Fibroblast of skin of left quadriceps (primary cell): ENCODE data around the gene FCHSD1.

ENCODE experiments used
- DNase-seq, 2 experiments: peaks; one replicate each; pipeline ENCODE4 v3.0.0-alpha.2; 2013; ENCODE audit warnings: low read depth in 2 of 2

The FCHSD1 gene

DNA sequence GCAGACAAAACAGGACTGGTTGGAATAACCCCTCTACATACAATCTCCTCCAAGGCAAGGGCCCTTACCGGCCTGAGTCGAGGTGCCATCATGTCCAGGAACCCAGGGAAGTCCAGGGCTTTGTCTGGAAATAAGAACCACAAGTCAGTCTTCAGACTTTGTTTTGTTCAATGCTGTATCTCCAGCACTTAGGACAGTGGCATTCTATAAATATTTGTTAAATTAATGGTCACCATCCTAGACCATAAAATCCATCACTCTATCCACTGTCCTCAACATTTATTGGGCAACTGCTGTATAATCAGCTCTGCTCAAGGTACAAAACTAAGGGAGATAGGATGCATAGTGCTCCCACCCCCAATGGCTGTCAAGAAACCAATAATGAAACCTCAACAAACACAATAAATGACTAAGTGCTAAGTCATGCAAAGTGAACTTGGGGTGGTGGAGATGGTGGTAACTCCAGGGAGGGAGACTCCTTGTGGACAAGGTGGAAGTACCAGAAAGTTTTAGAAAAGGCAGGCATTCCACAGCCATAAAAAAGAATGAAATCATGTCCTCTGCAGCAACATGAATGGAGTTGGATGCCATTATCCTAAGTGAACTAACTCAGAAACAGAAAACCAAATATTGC lies 9.5 kb downstream of the FCHSD1 start:
- peak; percentile 40 to 44 for DNase-seq

DNA sequence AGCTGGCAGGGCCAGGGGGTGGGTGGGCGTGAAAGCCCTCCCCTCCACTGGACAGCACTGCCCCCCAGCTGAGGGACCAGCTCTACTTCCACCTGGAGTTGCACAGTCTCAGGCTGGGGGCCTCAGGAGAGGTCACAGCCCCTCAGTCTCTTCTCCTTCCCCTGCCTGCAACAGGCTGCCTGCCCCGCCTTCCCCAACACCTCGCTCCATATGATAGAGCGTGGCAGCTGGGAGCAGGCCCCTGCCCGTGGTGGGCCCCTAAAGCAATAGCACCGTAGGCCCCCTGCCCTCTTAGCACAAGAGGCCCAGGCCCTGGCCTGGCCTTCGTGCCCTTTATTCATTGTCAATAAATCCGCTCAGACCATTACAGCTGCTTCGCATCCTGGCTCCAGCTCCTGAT lies 10.5 kb downstream of the FCHSD1 start:
- no peak for DNase-seq

DNA sequence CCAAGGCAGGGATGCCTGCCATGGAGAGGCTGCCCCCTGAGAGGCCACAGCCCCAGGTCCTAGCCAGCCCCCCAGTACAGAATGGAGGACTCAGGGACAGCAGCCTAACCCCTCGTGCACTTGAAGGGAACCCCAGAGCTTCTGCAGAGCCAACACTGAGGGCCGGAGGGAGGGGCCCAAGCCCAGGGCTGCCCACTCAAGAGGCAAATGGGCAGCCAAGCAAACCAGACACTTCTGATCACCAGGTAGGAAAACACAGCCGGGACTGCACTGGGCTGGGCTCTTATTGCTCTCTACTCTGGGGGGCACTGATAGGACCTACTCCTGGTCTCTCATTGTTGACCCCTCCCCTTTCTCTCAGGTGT lies 11.2 kb downstream of the FCHSD1 start:
- no peak for DNase-seq

DNA sequence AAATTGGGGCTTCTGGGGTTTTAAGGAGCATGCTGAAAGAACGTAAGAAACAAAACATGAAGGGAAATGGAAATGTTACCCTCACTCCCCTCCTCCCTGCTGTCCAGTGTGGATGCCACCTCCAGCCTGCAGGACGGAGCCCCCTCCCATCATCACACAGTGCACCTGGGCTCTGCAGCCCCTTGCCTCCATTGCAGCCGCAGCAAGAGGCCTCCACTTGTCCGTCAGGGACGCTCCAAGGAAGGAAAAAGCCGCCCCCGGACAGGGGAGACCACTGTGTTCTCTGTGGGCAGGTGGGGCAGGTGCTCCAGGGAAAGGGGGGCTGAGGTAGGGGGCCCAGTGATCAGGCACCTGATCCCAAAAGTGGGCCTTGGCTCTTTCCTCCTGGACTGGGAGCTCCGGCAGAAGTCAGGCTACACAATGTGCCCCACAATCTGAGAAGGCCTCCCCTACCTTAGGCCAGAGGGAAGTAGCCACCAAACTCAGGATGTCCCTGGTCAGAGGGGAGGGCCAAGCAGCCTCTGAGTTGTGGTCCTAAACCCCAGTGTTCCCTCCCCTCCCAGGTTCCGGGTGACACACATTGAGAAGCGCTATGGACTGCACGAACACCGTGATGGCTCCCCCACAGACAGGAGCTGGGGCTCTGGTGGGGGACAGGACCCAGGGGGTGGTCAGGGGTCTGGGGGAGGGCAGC lies 11.7 kb downstream of the FCHSD1 start:
- DNase-seq, result no peak

DNA sequence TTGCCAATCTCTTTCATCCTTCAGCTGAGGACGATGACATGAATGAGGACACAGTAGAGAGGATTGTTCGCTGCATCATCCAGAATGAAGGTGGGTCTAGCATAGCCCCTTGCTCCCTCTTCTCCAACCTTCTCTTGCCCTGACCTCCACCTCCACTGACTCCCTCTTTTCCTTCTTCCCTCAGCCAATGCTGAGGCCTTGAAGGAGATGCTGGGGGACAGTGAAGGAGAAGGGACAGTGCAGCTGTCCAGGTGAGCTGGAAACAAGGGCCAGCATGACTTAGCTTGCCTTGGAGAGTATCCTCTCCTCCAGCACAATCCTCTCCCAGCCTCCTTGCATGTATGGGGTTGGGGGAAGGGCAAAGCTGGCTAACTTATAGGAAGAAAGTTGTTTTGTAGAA lies 12.4 kb downstream of the FCHSD1 start:
- no peak for DNase-seq

DNA sequence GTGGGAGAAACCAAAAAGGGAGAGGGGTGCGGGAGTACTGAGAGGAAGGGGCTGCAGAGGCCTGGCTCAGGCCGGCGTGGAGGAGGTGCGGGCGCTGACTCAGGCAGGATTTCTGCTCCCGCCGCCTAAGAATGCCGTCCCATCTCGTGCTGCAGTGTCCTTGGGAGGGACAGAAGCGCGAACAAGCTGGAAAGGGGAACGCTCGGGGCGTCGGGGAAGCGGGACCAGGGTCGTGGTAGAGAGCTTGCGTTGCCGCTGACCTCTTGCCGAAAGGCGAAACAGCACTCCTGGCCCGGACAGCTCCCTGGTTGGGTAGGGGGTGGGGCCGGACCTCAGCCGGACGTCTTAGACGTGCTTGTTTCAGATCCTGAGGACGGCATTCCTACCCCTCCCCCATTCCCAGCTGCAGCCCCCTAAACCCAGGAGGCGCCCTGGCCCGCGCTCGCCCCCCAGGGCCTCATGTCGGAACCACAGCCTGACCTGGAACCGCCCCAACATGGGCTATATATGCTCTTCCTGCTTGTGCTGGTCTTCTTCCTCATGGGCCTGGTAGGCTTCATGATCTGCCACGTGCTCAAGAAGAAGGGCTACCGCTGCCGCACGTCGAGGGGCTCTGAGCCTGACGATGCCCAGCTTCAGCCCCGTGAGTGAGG lies 13.3 kb downstream of the FCHSD1 start:
- no peak for DNase-seq

DNA sequence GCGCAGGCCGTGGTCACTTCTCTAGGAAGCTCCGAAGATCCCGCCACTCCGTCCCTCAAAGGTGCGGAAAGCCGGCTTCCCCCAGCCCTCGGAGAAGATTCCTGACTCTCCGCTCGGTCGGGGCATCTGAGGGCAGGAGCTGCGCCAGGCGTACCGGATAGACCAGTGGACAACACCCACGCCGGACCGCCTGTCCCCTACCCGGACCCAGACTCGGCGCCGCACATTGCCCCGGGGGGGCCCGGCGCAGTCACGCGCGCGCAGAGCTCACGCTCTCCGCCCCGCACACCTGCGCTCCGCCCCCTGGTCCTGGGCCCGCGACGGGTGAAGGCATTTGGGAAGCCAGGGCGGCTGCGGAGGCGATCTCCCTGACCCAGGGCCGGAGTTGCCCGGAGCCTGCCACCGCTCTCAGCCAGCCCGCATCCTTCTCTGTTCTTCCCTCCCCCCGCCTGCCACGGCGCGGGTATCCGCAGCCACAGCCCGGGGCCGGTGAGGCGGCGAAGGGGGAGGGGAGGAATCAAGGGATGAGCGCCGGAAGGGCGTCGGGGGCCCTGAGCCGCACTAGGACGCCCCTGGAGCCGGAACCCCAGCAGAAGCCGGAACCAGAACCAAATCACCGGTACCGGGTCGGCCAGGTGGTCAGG lies 14.0 kb downstream of the FCHSD1 start:
- no peak for DNase-seq

DNA sequence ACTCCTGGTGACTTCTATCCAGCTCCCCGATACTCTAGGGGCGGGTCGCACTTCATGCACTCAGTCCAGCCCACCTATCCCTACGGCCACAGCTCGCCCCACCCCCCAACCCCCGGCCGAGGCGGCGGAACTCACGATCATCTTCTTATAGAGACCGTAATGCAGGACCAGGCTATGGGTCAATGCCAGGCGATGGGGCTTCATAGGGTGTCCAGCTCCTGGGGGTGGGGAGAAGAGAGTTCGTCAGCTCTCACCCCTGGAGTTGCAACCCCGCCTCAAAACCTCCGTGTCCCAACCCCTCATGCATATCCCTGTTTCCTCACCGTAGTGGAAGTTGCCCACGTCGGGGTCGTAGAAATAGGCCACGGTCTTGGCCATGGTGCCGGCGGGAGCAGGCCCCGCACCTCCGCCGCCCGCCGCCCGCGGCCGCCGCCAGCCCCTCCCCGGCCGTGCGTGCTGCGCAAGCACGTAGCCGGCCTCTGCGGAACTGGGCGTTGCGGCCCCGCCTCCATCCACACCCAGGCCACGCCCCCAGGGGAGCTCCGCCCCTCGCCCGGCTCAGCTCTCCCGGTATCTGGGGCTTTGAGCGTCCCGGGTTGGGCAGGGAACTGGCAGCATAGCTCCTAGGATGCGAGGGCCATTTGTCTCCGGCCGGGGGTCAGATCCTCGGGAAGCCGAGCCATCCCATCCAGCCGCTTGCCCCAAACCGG lies 14.7 kb downstream of the FCHSD1 start, which contains the start of the genes HDAC3 and RELL2:
Gene HDAC3 (minus strand): TSS at position 437 of the 710 bp plus-strand sequence. CDS start 59 bp downstream, at position 378.
Gene RELL2 (plus strand): TSS at position 585 of the 710 bp plus-strand sequence. CDS start 1,229 bp downstream, outside the sequence.
- DNase-seq, result peak; percentile 70 to 71

DNA sequence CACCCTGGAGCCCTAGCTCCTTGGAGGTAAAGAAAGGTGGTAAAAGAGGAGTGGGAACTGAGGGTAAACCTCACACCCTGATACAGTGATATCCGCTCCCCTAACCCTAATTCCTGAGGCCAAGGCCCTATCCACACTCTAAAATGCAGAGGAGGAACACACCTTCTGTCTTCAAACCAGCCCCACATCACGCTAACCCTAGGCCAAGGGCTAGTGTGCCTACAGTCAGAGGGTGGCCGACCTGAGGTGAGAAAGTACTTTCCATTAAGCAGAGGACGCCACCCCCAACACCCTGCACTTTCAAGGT lies 15.2 kb downstream of the FCHSD1 start:
- DNase-seq, result no peak

DNA sequence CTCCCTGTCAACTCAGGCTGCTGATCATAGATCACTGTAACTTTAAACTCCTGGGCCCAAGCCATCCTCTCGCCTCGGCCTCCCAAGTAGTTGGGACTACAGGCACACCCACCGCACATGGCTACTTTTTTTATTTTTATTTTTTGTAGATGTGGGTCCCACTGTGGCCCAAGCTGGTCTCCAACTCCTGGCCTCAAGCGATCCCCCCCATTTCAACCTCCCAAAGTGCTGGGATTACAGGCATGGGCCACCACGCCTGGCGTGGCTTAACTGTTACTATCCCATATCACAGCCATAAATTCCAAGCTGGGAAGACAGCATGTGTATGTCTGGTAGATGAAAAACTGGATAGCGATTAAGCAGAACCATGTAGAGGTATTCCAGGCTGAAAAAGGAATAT lies 15.6 kb downstream of the FCHSD1 start:
- no peak for DNase-seq

DNA sequence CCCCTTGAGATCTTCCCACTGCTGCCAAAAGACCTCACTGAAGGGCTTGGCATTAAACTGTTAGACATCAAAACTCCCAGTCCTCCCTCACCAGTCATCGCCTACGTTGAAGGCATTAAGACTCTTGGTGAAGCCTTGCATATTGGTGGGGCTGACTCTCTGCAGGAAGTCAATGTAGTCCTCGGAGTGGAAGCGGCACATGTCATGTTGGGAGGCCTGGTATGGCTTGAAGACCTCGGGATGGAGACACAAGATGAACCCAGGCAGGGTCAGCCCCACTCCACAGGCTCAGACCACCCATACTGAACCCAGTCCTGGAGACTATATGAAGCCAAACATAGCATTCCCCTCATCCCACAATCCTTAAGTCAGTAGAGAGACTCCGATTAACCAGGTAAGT lies 16.5 kb downstream of the FCHSD1 start:
- DNase-seq, result no peak

DNA sequence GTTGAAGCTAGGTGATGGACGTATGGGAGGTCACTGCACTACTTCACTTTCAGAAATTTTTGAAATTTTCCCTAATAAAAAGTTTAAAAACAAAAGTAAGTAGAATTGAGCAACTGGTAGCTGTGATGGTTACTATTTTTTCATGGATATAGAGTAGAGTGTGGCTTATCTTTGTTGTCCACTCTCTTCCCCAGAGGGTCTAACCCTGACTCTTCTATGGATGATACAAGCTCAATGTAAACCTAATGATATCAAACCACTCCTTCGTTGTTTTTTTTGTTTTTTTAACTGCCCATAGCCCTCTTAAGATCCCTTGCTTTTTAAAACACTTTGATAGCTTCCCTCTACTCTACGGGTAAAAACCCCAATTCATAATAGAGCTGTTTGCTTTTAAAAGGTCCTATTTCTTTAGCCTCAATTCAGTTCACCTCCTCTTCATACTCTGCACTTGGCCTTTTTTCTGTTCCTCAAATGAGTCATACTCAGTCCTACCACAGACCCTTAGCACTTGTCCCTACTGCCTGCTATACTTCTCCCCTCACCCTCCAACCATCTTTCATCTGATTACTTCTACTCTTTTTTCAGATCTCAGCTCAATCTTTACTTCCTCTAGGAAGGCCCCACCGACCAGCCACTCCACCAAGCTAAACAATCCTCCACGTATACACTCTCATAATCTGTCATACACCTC lies 17.2 kb downstream of the FCHSD1 start:
- no peak for DNase-seq

DNA sequence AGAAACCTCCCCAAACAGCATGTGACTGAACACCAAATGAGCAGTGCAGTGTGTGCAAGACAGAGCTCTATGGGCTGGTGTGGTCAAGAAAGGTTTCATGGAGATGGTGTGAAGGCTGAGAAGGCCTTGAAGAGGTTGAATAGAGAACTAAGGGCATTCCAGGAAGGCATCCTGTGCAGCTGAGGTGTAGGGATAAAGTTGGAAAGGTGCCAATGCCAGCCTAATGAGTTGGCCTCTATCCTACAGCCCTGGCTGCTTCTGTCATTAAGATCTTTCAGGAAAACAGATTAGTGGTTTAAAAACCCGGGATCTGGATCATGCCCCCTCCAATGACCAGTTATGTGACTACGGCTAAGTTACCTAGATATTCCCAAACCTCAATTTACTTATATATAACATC lies 18.6 kb downstream of the FCHSD1 start:
- no peak for DNase-seq

DNA sequence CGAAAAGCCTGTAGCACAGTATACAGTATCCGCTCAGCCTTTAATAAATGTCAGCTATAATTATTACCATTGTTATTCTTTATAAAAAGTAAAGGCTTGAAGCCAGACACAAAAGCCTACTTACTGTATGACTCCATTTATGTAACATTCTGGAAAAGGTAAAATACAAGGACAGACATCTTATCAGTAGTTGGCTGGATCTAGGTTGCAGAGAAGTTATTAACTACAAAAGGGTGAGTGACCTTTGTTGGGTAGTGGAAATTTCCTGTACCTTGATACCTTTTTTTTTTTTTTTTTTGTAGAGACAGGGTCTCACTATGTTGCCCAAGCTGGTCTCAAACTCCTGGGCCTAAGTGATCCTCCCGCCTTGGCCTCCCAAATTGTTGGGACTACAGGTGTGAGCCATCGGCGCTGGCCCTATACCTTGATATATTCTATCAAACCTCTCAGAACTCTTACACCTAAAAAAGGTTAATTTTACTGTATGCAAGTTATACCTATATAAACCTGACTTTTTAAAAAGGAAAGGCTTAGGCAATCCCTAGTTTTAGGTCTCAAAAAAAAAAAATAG lies 20.6 kb downstream of the FCHSD1 start:
- no peak for DNase-seq

DNA sequence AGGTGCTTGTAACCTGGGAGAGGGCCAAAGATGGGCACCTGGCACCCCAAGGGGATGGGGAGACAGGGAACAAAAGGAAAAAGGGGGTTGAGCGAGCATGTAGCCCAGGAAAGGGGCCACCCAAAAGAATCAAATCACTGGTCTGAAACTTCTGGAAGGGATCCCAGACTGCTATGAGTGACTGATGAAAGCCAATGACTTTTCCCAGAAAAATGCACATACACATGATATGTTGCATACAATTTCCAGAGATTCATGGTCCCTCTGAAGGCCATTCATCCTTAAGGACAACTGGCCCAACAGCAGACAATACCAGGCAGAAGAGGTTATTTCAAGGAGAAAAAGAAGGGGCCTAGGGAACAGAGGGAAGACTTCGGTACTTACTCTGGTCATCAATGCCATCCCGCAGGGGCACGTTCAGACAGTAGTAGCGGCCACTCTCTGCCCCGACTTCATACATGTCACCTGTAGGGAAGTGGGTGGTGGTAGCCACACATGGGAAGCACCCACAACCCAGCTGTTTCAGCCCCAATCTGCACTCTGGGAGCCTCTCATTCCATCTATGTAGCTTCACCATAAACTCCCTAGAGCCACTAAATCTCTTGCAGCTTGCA lies 22.9 kb downstream of the FCHSD1 start:
- no peak for DNase-seq

DNA sequence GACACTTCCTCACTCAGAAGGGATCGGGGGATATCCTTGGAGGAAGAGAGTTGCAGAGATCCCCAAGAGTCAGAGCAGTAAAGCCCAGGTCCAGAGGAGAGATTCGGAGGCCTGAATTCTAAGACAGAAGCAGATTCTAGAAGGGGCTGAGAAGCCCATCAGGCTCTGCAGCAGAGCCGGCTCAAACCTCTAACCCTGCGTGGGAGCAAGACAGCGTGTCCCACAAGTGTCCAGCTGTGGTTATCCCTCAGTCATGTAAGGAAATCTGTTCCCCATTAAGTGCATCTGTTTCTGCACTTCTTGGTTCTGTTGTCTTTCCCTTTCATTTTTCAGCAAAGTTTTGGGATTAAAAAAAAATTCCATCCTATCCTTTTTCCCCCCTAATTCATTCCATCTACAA lies 27.6 kb downstream of the FCHSD1 start:
- no peak for DNase-seq

DNA sequence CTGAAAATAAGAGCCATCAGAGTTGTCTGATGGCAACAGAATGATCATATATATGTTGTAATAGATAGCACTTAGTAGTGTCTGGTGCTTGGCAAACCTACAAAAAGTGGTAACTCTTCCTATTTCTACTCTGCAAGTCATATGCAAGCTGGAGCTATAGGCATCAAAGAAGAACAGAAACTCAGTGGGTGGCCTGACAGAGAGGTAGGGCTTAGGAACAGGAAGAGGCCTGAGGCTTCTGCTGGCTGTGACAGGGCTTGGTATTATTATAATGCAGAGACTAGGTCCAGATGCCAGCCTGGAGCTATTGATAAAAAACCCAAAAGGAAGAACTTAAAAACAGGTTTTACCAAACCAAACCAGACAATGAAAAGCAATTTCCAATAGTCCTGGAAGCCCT lies 28.0 kb downstream of the FCHSD1 start:
- no peak for DNase-seq

DNA sequence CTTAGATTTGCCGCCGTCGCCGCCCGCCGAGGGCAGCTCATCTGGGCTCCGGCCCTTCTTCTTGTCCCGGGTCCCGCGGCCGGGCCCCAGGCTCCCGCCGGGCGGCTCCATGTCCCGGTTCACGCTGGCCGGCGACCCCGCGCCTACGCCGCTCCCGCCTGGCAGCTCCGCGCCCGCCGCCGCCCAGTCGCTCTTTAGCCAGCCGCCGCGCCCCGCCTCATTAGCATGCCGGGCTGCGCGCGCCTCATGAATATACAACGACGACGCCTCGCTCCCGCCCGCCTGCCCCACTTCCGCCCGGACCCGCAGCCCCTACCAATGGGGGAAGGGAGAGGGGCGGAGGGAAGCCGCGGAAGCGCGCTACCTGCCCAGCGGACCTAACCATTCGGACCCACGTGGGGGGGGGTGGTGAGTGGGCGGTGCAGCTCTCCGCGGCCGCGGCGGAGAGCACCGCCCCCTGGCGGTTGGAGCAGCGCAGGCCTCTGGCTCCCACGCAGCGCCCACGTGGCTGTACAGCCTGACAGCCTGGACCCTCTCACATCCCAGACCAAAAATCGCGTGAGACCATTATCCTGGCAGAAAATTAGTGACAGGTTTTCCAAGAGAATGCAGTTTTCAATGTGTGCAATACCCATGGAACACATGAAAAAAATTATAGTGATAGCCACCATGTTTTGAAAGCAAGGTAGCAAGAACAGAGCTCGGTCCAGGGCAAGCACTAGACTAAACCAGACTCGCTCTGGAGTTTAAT lies 32.2 kb downstream of the FCHSD1 start, which contains the start of gene DIAPH1:
Gene DIAPH1 (minus strand): TSS at position 197 of the 751 bp plus-strand sequence. CDS start 86 bp downstream, at position 111.
- DNase-seq, result peak; percentile 90 to 91

DNA sequence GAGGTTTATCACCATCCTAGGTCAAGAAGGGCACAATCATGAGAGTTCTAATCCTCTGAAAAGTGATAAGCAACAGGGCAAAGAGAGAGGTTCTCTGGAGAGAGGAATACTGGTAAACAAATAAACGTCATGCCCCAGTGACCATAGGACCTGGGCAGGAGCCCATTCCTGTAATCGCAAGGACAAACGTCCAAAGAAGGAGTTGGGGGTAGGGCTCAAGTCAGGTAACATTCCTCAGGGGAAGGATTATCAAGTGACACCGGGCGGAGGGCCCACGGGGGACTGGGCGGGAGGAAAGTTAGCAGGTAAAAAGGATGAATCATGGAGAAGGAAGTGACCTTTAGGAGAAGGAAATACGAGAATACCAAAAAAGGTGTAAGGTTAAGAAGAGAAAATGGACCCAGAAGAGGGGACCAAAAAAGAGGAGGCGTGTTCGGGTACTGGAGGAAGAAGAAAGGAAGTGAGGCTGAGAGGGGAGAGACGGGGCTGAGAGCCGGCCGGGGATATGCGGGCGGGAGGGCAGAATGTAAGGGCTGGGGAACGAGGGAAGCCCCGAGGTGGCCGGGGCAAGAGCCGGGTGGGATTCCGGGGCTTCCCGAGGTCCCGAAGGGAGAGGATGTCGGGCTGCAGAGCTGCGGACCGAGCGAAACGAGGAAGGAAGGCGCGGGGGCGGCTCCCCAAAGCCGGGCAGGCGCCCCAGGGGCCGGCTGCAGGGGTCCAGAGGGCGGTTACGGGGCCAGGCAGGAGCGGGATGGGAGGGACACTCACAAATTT lies 33.0 kb downstream of the FCHSD1 start:
- no peak for DNase-seq
